Breast epithelium (tissue), 3 donors: ENCODE data around the gene CAMK2A.

Experiments used
- CTCF ChIP-seq, 3 donors: fragments of 450-650 bp; IDR thresholded peaks; one replicate each; pipeline ENCODE4 v1.5.1; 2016 to 2017; ENCODE audit warnings: antibody characterized with exemption in 3 of 3, mild to moderate bottlenecking in 3 of 3, moderate library complexity in 3 of 3
- POLR2A ChIP-seq: fragments of 450-650 bp; IDR thresholded peaks from one replicate; pipeline ENCODE4 v1.6.1; 2016; ENCODE audit warnings: antibody characterized with exemption, mild to moderate bottlenecking, moderate library complexity
- POLR2AphosphoS5 ChIP-seq, 3 donors: sonication (generic); formaldehyde crosslinking; IDR thresholded peaks; one replicate each; pipeline ENCODE4 v1.6.1; 2017; ENCODE audit warnings: antibody characterized with exemption in 3 of 3

GRCh38 chr5:150300496-150301169 lies 11.1 kb upstream of the CAMK2A start:
- TF ChIP-seq CTCF (IDR thresholded peaks at IDR 0.05) (no peak), POLR2A (no peak), POLR2AphosphoS5 (IDR thresholded peaks at IDR 0.05) (no peak)
